Activated CD4-positive, alpha-beta T cell treated with anti-CD3 and anti-CD28 coated beads, Interleukin-2, amount 50 U/mL, for 4 hours (primary cell): ENCODE results near the gene AAK1.

Source experiments
- DNase-seq, 2 experiments: peaks; one replicate each; pipeline ENCODE4 v3.0.0-alpha.2; 2020

AAK1 gene

DNA sequence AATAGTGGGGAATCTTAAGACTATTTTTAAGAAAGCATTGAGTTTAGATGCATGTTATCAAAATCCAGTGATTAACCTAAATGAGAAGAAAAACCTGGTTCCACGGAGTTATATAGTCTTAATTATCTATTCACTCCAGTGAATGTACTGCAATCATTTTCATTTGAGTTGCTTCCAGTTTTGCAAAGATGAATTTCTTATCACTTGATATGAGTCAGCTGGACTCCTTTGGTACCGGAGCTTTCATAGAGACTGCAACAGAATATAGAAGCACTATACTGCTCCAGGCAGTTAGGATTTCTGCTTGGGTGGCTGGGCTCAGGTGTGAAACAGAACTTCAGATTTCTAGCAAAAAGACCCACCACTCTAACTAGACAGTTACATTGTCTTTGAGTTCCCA, 114.1 kb downstream of the AAK1 start:
- no peak for DNase-seq

DNA sequence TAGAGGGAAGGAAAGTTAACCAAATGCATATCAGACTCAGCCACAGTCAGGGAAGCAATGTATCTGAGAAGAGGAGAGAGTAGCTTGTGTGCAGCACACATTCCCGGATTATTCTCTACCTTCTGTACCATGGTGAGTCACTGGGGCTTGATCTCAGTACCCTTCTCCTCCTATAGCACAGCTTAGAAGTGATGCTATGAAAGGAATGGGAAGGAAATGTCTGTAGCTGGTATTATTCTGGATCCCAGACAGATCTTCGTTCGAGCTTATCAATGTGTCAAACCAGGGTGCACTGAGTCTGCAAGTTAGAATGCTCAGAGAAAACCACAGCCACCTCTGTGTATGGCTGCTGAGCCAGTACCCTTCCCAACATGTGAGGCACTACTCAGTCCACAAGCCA, 118.3 kb downstream of the AAK1 start:
- no peak for DNase-seq

DNA sequence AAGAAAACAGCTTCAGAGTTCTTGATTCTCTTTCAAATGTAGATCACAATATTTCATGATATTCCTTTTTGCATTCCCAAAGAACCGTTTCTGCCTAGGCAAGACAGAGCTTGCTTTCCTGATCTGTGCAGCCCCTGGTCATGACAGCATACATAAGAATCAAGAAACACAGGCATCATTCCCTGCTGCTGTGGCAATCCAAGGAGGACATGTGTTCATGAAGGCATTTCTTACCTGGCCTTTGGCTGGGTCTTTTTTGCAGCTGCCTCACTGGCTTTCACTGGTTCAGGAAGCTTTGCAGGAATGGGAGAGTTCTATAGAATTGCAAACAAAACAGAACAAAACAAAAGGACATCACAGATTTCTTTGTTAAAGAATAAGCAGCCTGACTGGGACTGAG, 118.7 kb downstream of the AAK1 start:
- no peak for DNase-seq

DNA sequence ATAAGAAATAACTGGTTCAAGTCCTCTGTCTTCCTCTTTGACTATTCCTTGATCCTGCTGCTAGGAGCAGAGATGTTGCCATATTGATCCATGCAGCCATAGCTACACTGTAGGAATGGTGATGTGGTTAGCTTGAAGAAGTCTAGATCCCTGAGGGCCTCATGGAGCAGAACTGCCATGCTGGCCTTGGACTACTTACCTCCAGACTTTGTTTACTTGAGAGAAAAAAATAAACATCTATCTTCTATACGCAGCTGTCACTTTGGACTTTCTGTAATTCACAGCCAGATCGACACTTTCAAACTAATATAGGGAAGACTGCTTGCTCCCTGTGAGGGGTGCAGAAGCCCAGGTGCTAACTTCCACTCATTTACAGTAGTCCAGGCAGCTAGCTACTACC, 121.8 kb downstream of the AAK1 start:
- no peak for DNase-seq

DNA sequence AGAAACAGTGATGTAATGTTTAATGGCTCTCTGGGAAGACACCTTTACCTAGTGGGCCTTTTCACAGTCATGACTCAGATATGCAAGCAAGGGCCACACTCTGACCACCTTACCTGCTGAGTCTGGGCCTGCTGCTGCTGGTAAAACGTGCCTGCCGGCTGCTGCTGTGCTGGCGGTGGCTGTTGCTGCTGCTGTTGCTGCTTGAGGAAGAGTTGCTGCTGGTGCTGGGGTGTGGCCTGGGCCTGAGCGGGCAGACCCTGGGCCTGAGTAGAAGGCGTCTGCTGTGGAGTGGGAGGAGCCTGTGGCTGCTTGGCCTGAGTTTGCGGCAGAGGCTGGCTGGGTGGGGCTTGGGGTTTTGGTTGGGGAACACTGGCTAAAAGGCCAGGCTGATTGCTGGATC, 124.7 kb downstream of the AAK1 start:
- DNase-seq = no peak

DNA sequence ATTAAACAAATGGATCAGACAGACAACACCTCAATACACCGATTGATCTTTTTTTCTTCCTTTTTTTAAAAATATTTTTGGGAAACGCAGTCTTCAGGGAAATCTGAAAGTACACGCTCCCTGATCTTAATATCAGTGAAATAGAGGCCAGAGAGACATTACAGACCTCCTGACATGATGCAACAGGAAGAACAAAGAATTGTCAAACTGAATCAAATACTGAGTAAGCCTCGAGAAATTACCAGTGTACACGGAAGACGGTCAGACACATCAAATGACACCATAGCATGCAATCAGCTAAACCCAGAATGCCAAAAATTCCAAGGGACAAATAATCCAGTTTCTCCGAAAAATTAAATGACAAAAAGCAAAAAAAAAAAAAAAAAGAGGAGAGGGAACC, 126.1 kb downstream of the AAK1 start:
- DNase-seq = no peak

DNA sequence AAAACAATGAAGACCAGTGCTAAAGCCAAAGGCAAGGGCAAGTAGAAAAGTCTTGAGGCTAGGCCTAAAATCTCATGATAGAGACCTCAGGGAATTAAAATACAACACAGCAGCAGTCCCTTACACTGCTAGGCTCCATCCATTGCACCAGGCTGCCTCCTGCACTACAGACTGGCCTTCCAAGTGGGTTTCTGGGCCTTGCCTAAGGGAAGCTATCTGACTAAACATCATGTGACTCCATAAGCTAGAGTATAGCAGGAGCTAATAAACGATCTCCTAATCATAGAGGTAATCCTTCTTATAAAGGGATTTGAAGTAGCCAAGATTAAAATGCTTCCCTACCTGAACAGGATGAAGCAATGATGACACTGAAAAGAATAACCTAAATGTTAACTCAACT, 128.7 kb downstream of the AAK1 start:
- DNase-seq = no peak

DNA sequence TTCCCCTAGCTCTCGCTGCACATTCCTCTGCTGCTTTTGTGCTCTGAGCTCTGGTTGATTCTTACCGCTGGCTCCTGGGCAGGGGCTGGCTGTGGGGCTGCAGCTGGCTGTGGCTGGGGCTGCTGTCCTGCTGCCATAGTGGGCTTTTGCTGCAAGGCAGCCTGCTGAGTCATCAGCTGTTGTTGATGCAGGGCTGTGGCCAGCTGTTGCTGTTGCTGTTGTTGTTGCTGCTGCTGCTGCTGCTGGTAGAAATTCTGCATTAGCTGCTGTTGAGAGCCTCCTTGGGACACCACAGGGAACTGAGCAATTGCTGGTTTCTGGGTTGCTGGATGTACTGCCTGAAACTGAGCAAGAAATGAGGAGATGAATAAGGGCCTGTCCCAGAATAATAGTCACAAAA, 129.1 kb downstream of the AAK1 start:
- no peak for DNase-seq

DNA sequence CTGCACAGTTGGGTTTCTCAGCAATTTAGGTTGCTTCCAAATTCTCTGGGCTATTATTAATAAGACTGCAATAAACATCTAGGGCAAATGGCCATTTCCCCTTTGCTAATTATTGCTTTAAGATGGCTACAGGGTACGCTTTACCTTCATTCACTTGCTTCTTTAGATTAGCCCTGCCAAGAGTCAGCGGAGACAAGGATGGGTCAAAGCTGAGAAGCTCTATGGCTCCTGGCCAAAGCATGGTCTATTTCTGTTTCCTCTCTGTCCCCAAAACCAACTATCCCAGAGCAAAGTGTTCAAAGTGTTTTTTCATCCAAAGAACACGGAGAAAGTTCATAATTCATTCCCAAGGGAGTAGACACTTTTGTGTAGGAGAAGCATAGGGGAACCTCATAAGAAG, 131.1 kb downstream of the AAK1 start:
- no peak for DNase-seq

DNA sequence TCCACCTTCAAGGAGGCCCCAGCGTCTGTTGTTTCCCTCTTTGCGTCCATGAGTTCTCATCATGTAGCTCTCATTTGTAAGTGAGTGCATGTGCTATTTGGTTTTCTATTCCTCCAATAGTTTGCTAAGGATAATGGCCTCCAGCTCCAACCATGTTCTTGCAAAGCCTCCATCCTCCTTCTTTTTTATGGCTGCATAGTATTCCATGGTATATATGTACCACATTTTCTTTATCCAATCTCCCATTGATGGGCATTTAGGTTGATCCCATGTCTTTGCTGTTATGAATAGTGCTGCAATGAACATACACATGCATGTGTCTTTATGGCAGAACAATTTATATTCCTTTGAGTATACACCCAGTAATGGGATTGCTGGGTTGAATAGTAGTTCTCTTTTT, 133.3 kb downstream of the AAK1 start:
- no peak for DNase-seq

DNA sequence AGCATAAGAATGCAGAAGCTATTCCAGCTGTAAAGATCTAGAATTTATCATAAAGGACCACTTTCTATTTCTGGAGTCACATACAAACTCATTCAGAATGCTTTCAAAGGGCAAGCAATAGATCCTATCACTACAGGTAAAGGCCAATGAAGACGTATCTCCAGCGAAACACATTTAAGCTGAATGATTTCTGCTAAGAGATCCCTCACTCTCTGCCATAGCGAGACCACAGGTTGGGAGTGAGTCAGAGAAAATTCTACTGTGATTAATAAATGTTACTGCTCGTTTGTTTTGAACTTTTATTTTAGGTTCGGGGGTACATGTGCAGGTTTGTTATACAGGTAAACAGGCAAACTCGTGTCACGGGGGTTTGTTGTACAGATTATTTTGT, 133.8 kb downstream of the AAK1 start:
- DNase-seq = no peak

DNA sequence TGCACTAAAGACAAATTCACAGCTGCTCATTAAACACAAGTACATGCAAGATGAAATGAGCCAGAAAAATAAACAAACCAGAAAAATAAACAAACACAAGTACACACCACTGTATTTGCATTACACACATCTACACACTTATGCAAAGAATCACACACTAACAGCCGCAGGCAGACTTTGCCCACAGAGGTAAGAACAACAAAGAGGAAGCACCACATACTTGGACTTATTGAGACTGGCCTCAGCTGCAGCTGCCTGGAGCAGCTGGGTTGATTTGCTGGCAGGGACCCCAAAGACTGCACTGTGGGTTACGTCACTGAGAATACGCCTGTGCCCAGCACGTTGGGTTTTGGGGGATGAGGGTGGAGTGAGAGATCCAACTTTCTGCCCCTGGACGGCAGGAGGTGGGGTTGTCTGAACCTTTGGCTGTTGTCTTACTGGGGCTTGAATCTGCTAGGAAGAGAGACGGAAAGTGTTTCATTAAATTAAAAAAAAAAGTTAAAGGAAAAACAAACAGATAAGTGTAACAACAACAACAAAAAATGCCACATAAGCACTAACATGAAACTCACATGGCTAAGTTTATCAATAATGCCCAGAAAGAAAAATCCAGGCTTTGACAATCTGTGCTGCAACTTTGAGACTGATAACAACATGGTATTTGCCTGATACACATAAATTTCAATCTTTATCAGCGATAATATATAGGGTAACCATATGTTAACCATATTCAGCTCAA, 134.4 kb downstream of the AAK1 start:
- DNase-seq = no peak

DNA sequence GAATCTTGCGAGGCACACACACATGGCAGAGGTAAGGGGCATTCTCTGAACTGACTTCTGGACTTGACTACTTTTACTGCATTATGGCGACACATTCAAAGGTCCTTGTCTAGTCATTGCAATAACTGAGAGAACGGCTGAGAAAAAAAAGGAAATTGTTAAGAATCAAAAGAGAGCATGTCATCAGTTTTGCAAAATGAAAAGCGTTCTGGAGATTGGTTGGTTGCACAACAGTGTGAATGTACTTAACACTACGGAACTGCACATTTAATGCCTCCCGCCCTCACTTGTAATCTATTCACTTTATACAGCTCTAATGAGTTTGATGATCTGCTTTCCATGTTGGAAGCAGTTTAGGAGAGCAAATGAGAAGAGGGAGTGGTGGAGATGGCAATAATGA, 137.8 kb downstream of the AAK1 start:
- no peak for DNase-seq

DNA sequence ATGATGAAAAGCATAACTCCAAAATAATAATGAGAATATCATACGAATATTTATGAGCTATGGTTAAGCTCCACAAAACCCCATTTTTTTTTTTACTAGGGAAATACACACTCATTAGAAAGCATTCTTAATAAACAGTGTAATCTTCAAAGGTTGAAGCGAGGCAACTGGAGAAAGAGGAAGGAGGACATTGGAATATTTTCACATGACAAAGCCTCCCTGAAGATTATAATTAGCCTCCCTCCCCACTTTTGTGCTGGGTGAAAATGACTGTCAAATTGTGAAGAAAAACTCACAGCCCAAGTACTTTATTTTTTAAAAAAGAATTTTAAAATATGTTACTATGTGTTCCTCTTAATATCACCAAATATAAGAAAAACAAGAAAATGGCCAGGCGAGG, 142.2 kb downstream of the AAK1 start:
- DNase-seq = no peak

DNA sequence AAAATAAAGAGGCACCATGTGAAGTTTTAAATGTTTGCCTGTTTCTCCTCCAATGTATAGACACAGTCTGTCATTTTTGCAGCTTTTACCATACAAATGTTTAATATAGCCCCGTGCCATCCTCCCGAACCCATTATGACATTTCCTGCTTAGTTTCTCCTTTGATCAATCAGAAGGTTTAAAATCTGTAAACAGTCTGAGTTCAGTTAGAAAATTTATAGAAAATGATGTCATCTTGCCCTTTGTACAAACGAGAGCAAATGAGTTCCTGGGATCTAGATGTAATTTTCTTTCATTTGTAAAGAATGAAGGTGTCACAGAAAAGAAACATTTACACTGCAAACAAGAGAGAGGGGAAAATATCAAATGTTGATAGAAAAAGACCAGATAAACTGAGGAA, 143.6 kb downstream of the AAK1 start:
- DNase-seq = peak in 1 of 2 experiments; percentile 5

DNA sequence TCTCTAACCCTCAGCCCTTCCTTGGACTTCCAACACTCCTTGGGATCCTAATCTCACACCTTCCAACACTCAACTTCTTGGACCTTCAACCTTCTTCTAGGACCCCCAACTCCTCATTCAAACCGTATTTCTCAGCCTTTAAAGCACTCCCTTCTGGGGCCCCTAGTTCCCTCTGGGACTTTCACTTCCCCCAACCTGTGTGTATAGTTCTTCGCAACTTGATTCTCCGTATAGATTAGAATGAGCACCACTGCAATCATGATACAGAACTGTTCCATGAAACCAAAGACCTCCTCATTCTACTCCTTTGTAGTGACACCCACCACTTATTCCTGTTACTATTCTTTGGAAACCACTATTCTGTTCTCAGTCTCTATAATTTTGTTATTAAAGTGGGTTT, 144.3 kb downstream of the AAK1 start:
- DNase-seq = no peak

DNA sequence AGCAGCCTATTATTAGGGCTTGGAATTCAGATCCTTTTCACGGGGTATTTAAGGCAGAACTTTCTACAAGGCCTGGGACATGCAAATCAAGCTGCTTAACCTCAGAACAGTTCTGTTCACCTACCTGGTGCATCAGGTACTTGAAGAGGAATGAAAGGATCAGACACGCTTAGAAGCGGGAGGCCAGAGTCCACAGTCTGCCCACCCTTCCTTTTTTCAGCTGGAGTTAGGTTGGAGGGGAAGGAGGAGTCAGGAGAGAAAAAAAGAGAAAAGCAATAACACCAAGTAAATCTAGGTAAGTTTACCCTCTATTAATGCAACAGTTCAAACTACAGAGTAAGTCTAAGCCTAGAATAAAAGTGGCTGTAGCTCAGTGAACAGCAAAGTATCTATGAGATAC, 147.7 kb downstream of the AAK1 start:
- no peak for DNase-seq

DNA sequence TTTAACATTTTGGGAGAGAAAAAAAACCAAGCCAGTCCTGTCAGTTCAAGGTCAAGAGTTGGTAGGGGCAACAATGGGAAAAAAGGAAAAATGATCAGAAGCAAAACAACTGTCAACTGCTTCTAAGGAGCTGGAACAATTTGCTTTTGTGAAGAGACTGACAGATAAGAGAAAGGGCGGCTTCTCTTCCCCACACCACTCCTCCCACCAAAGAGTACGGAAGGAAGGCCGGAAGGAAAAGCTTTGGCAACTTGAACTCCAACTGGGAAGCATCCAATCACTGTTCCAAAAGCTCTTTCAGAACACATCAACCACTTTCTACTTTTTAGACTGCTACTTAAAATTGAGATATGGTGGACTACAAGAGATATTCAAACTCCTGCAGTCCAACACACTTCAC, 148.5 kb downstream of the AAK1 start:
- DNase-seq = no peak

DNA sequence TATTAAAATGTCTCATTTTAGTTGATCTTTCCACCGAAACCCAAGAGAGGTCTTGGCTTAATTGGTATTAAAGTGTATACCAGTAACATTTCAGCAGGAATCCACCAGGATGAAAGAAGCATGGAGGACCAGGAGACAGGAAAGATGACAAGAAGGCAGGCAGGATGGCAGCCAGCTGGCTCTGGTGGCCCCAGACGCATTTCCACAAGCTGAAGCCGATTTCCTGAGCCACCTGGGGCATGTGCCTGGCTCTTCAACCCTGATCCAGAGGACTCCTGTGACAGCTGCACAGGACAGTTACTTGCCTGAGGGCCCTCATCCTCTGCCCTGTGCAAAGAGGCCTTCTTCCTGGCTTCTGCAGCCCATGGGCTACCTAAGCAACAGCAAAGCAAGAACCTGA, 149.4 kb downstream of the AAK1 start:
- DNase-seq = no peak

DNA sequence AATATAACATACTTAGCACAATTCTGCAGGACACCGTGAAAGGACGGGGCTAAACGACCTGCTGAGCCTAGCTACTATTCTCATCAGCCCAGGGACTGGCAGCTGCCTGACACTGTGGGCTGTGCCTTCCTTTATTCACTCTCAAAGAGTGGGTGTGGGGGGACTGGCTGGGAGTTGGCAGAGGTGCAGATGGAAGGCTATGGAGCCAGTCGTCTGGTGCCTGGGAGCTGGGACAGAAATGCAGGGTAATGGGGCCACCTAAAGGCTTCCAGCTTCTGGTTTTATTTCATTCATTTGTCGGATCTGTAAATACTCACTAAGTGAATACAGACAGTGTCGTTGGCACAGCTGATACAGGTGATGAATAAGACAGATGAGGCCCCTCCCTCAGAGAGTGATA, 150.3 kb downstream of the AAK1 start:
- DNase-seq = no peak

DNA sequence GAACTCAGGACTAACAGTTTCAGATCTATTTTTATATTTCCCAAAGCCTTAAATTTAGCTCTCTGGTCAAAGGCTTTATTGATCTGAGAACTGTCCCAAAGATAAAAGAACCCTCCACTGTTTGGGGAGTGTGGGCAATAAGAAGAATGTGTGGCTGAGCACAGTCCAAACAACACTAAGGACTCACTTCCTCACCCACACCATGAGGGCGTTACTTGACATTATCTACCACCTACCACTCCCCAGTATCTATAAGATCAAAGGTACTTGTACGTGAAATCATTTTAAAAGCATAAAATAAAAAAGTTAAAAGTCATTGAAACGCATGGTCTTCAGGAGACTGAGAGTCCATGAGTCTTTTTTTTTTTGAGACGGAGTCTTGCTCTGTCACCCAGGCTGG, 151.7 kb downstream of the AAK1 start:
- no peak for DNase-seq

DNA sequence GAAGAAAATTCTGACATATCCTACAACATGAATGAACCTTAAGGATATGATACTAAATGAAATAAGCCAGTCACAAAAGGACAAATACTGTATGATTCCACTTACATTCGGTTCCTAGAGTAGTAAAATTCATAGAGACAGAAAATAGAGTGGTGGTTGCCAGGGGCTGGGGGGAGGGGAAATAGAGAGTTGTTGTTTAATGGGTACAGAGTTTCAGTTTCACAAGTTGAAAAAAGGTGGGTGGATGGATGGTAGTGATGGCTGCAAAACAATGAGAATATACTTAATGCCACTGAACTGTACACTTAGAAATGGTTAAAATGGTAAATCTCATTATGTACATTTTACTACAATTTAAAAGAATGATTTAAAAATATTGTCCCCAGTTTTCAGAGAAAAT, 153.1 kb downstream of the AAK1 start:
- DNase-seq = no peak

DNA sequence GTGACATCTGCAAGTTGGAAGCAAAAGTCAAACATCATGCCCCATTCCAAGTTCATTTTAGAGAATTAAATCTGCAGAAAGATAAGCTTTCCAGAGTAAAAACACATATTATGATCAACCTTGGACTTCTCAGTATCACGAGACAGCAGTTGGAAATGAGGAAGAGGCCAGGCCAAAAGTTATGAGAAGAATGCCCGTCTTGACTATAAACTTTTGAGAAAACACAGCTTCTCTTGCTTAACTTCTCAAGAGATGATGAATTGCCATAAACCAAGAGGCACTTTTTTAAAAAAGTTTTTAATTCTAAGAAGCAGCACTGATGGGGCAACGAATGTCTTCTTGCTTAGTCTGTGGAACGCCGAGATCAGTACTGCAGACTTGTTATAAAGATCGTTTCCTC, 153.7 kb downstream of the AAK1 start:
- no peak for DNase-seq

DNA sequence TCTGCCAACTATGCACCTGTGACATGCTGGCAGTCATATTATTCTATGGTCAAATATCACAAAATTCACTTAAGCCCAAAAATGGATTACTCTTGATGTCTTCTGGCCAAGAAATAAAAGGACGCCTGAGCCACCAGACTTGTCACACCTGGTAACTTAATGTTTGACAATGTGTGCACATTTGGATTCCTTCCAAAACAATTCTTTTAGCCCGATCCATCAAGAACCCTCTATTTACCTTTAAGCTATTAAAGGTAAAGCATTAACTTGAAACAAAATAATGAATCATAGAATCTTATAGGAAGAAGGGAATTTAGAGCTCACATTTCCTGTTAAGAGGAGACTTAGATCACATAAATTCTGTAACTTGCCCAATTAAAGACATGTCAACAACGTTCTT, 159.8 kb downstream of the AAK1 start:
- DNase-seq = no peak

DNA sequence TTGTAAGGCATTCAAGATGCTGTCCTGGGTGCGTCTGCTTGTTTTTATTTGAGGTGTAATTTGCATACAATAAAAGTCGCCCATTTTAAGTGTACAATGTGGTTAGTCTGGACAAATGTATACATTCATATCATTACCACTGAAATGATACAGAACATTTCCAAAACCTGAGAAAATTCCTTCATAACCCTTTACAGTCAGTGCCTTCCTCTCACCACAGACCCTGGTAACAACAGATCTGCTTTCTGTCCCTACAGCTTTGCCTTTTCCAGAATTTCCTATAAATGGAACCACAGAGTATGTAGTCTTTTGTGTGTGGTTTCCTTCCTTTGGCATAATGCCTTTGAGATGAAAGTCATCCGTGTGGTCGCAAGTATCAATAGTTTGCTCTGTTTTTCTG, 160.5 kb downstream of the AAK1 start:
- no peak for DNase-seq

DNA sequence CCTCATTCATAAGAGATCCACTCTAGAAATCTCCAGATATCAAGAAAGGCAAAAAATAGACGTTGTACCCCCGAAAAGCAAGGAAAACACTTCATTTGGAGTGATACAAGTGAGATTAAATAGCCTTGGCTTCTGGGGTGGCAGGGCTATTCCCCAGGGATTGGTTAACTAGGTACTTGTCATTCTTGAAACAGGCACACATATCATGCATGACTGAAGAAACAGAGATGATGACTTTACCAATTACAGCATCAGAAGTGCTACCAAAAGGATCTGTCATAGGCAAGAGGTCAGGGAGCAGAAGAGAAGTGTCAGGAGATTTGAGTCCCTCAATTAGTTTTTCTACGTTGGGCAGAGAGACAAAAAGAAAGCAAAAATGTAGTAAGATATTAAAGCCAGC, 161.1 kb downstream of the AAK1 start:
- no peak for DNase-seq
